Measurements from ENCODE around the gene CDHR5.

GRCh38 chr11:621838-622237 lies 2.9 kb downstream of the CDHR5 start:
- no peak for TF ChIP-seq CTCF (IDR thresholded peaks at IDR 0.05; ENCODE audit: low read depth, low read length, poor library complexity, severe bottlenecking)
- no peak for TF ChIP-seq EZH2phosphoT487 (IDR thresholded peaks at IDR 0.05; ENCODE audit: borderline replicate concordance, low read length)
